HG03097 (cell line): ENCODE measurements around the gene GRIK3.

Experiments used
- ATAC-seq: cut with Tn5 transposase; IDR thresholded peaks from one replicate; pipeline ENCODE4 v1.9.1; 2021; ENCODE audit not compliant: unreplicated experiment, low FRiP score

The GRIK3 gene

GRCh38 chr1:36861375-36861774, 172.9 kb downstream of the GRIK3 start:
- no peak for ATAC-seq

- ATAC-seq: no peak
Observed at GRCh38 chr1:36859926-36860325, 174.4 kb downstream of the GRIK3 start.

- no peak for ATAC-seq
Observed at GRCh38 chr1:36858981-36859380, 175.3 kb downstream of the GRIK3 start.

GRCh38 chr1:36858553-36858952, 175.8 kb downstream of the GRIK3 start:
- ATAC-seq: no peak

GRCh38 chr1:36857754-36858153, 176.6 kb downstream of the GRIK3 start:
- no peak for ATAC-seq

- ATAC-seq: no peak
Observed at GRCh38 chr1:36855699-36856494, 178.4 kb downstream of the GRIK3 start.

GRCh38 chr1:36853638-36854037, 180.7 kb downstream of the GRIK3 start:
- ATAC-seq: no peak

GRCh38 chr1:36852586-36852985, 181.7 kb downstream of the GRIK3 start:
- ATAC-seq: no peak

- ATAC-seq: no peak
Observed at GRCh38 chr1:36851595-36851994, 182.7 kb downstream of the GRIK3 start.

GRCh38 chr1:36851087-36851486, 183.2 kb downstream of the GRIK3 start:
- no peak for ATAC-seq

- ATAC-seq: no peak
Observed at GRCh38 chr1:36849956-36850355, 184.4 kb downstream of the GRIK3 start.

- no peak for ATAC-seq
Observed at GRCh38 chr1:36847761-36848160, 186.6 kb downstream of the GRIK3 start.

- ATAC-seq: no peak
Observed at GRCh38 chr1:36847186-36847585, 187.1 kb downstream of the GRIK3 start.

- no peak for ATAC-seq
Observed at GRCh38 chr1:36846357-36846756, 188.0 kb downstream of the GRIK3 start.

- no peak for ATAC-seq
Observed at GRCh38 chr1:36845802-36846201, 188.5 kb downstream of the GRIK3 start.

- ATAC-seq: no peak
Observed at GRCh38 chr1:36844917-36845316, 189.4 kb downstream of the GRIK3 start.

- no peak for ATAC-seq
Observed at GRCh38 chr1:36843906-36844610, 190.3 kb downstream of the GRIK3 start.

- ATAC-seq: no peak
Observed at GRCh38 chr1:36843027-36843426, 191.3 kb downstream of the GRIK3 start.

- no peak for ATAC-seq
Observed at GRCh38 chr1:36842448-36842847, 191.9 kb downstream of the GRIK3 start.

GRCh38 chr1:36839485-36839884, 194.8 kb downstream of the GRIK3 start:
- ATAC-seq: no peak

- ATAC-seq: no peak
Observed at GRCh38 chr1:36838888-36839287, 195.4 kb downstream of the GRIK3 start.

GRCh38 chr1:36836916-36837315, 197.4 kb downstream of the GRIK3 start:
- no peak for ATAC-seq
